Measurements from ENCODE around the gene CNPY1. TPM values are rescaled to one million over a fixed set of nuclear protein-coding genes. Genes with fewer than 3 reads are reported as not detected.

The CNPY1 gene
- total and polyA plus RNA-seq, 2 donors (not counting 1 experiment from before 2014, with no cell fraction given): not detected

- Histone ChIP-seq H4K20me1 (ENCODE audit: control insufficient read depth, extremely low read depth, insufficient read depth, low read length) (no peaks in the 10 kb centered on the region), H2AFZ (ENCODE audit: low read length) (no peak overlapping the region), H3K36me3 (ENCODE audit: control insufficient read depth, insufficient read depth, low read length) (no peaks in the 10 kb centered on the region), H3K4me3 (replicated peaks in 1 of 4; ENCODE audit: control extremely low read depth in 1 of 4, insufficient read depth in 1 of 4, low read depth in 3 of 4, low read length in 4 of 4) (peak overlapping the region in 1 of 4 experiments; percentile 41), H3K4me2 (ENCODE audit: extremely low read depth, insufficient read depth, low read length) (peak overlapping the region; percentile 78), H3K9ac (ENCODE audit: insufficient read depth, low read length) (no peak overlapping the region), H3K4me1 (ENCODE audit: control insufficient read depth, extremely low read depth, insufficient read depth, low read length) (no peaks in the 10 kb centered on the region), H3K27ac (ENCODE audit: insufficient read depth, low read length) (no peak overlapping the region), H3K9me3 (ENCODE audit: control insufficient read depth, insufficient read depth, low read depth, low read length) (no peaks in the 10 kb centered on the region), H3K79me2 (ENCODE audit: control insufficient read depth, insufficient read depth, low read length) (no peaks in the 10 kb centered on the region), H3K27me3 (ENCODE audit: control insufficient read depth, insufficient read depth, low read length) (peaks cover 81% of the 10 kb centered on the region)
- no peak for TF ChIP-seq EZH2 (IDR thresholded peaks at IDR 0.05; ENCODE audit: low read length, missing control alignments)
- no peak for TF ChIP-seq CTCF (conservative IDR thresholded peaks at IDR 0.05 in 1 of 2, IDR thresholded peaks at IDR 0.05 in 1 of 2; ENCODE audit: low read depth in 1 of 2, low read length in 2 of 2)
- DNase-seq (ENCODE audit: low read depth in 2 of 2): no peak
Measured at GRCh38 chr7:155457544-155458110, 88.7 kb downstream of the CNPY1 start.

- peak overlapping the region; percentile 23 to 59 (median 38) for H3K4me3 ChIP-seq (replicated peaks in 1 of 4; ENCODE audit: control extremely low read depth in 1 of 4, insufficient read depth in 1 of 4, low read depth in 3 of 4, low read length in 4 of 4)
- H4K20me1 ChIP-seq (ENCODE audit: control insufficient read depth, extremely low read depth, insufficient read depth, low read length): no peaks in the 10 kb centered on the region
- no peaks in the 10 kb centered on the region for H3K9me3 ChIP-seq (ENCODE audit: control insufficient read depth, insufficient read depth, low read depth, low read length)
- no peaks in the 10 kb centered on the region for H3K36me3 ChIP-seq (ENCODE audit: control insufficient read depth, insufficient read depth, low read length)
- peaks cover 78% of the 10 kb centered on the region for H3K27me3 ChIP-seq (ENCODE audit: control insufficient read depth, insufficient read depth, low read length)
- no peak overlapping the region for H3K27ac ChIP-seq (ENCODE audit: insufficient read depth, low read length)
- H3K4me2 ChIP-seq (ENCODE audit: extremely low read depth, insufficient read depth, low read length): peak overlapping the region; percentile 78
- H2AFZ ChIP-seq (ENCODE audit: low read length): no peak overlapping the region
- no peaks in the 10 kb centered on the region for H3K4me1 ChIP-seq (ENCODE audit: control insufficient read depth, extremely low read depth, insufficient read depth, low read length)
- DNase-seq (ENCODE audit: low read depth in 2 of 2): peak; percentile 45 to 49
- TF ChIP-seq CTCF (conservative IDR thresholded peaks at IDR 0.05 in 1 of 2, IDR thresholded peaks at IDR 0.05 in 1 of 2; ENCODE audit: low read depth in 1 of 2, low read length in 2 of 2): no peak
- TF ChIP-seq EZH2 (IDR thresholded peaks at IDR 0.05; ENCODE audit: low read length, missing control alignments): peak; percentile 82
- H3K9ac ChIP-seq (ENCODE audit: insufficient read depth, low read length): no peak overlapping the region
- no peaks in the 10 kb centered on the region for H3K79me2 ChIP-seq (ENCODE audit: control insufficient read depth, insufficient read depth, low read length)
Measured at GRCh38 chr7:155456738-155457543, 89.4 kb downstream of the CNPY1 start.

GRCh38 chr7:155455776-155456737 lies 90.3 kb downstream of the CNPY1 start:
- Histone ChIP-seq H3K4me2 (ENCODE audit: extremely low read depth, insufficient read depth, low read length) (no peak overlapping the region), H3K27ac (ENCODE audit: insufficient read depth, low read length) (no peak overlapping the region), H3K4me1 (ENCODE audit: control insufficient read depth, extremely low read depth, insufficient read depth, low read length) (no peaks in the 10 kb centered on the region), H3K9ac (ENCODE audit: insufficient read depth, low read length) (no peak overlapping the region), H3K27me3 (ENCODE audit: control insufficient read depth, insufficient read depth, low read length) (peaks cover 81% of the 10 kb centered on the region), H3K79me2 (ENCODE audit: control insufficient read depth, insufficient read depth, low read length) (no peaks in the 10 kb centered on the region), H3K4me3 (replicated peaks in 1 of 4; ENCODE audit: control extremely low read depth in 1 of 4, insufficient read depth in 1 of 4, low read depth in 3 of 4, low read length in 4 of 4) (no peak overlapping the region), H3K36me3 (ENCODE audit: control insufficient read depth, insufficient read depth, low read length) (no peaks in the 10 kb centered on the region), H4K20me1 (ENCODE audit: control insufficient read depth, extremely low read depth, insufficient read depth, low read length) (no peaks in the 10 kb centered on the region), H2AFZ (ENCODE audit: low read length) (no peak overlapping the region), H3K9me3 (ENCODE audit: control insufficient read depth, insufficient read depth, low read depth, low read length) (no peaks in the 10 kb centered on the region)
- no peak for TF ChIP-seq CTCF (conservative IDR thresholded peaks at IDR 0.05 in 1 of 2, IDR thresholded peaks at IDR 0.05 in 1 of 2; ENCODE audit: low read depth in 1 of 2, low read length in 2 of 2)
- peak; percentile 94 for TF ChIP-seq EZH2 (IDR thresholded peaks at IDR 0.05; ENCODE audit: low read length, missing control alignments)
- DNase-seq (ENCODE audit: low read depth in 2 of 2): no peak

All from fibroblast of lung (primary cell).